Measurements from ENCODE around the gene TLE2.

- TF ChIP-seq CTCF (IDR thresholded peaks at IDR 0.05; ENCODE audit: extremely low read depth in 1 of 2, insufficient read depth in 1 of 2, low read depth in 1 of 2, low read length in 2 of 2), result no peak
- no peak for TF ChIP-seq POLR2AphosphoS5 (IDR thresholded peaks at IDR 0.05; ENCODE audit: insufficient read depth, low read depth, low read length)
- TF ChIP-seq EZH2 (IDR thresholded peaks at IDR 0.05; ENCODE audit: borderline replicate concordance, low read depth, low read length, severe bottlenecking), result no peak
- TF ChIP-seq JUN (IDR thresholded peaks at IDR 0.05; ENCODE audit: borderline replicate concordance, insufficient read depth, insufficient read length, low read depth), result no peak
These were observed 4.6 kb downstream of the TLE2 start for GRCh38 chr19:3024509-3024869.

Data from endothelial cell of umbilical vein (primary cell).